GM12801 (cell line): ENCODE measurements around the gene SUPT3H.

ENCODE experiments used
- CTCF ChIP-seq: IDR thresholded peaks from one replicate; pipeline ENCODE4 v1.5.1; 2011; ENCODE audit warnings: control low read depth; ENCODE audit not compliant: insufficient read length; ENCODE audit errors: extremely low read depth

SUPT3H gene

GRCh38 chr6:44825273-44825672 lies 552.5 kb downstream of the SUPT3H start:
- TF ChIP-seq CTCF, result no peak

- TF ChIP-seq CTCF, result no peak
Observed at GRCh38 chr6:44824567-44824966, 553.2 kb downstream of the SUPT3H start.

- TF ChIP-seq CTCF, result no peak
Observed at GRCh38 chr6:44820759-44821158, 557.0 kb downstream of the SUPT3H start.

GRCh38 chr6:44820321-44820720 lies 557.4 kb downstream of the SUPT3H start:
- no peak for TF ChIP-seq CTCF

GRCh38 chr6:44811456-44811855 lies 566.3 kb downstream of the SUPT3H start:
- TF ChIP-seq CTCF, result no peak

- TF ChIP-seq CTCF, result no peak
Observed at GRCh38 chr6:44809258-44809657, 568.5 kb downstream of the SUPT3H start.

- TF ChIP-seq CTCF, result no peak
Observed at GRCh38 chr6:44808148-44808547, 569.6 kb downstream of the SUPT3H start.

- no peak for TF ChIP-seq CTCF
Observed at GRCh38 chr6:44806656-44807055, 571.1 kb downstream of the SUPT3H start.
